Stimulated activated CD4-positive, alpha-beta T cell treated with anti-CD3 and anti-CD28 coated beads, Interleukin-4, amount 100 ng/mL, for 1 hour (primary cell): ENCODE results near the gene ADAMTS10.
"Not testable (repeated sequence)": the region's sequence is repeated elsewhere in the genome, so short reads cannot be mapped to it uniquely, and the experiment has no call there.

Experiments
- DNase-seq: peaks from one replicate; pipeline ENCODE4 v3.0.0-alpha.2; 2020

The ADAMTS10 gene

DNA sequence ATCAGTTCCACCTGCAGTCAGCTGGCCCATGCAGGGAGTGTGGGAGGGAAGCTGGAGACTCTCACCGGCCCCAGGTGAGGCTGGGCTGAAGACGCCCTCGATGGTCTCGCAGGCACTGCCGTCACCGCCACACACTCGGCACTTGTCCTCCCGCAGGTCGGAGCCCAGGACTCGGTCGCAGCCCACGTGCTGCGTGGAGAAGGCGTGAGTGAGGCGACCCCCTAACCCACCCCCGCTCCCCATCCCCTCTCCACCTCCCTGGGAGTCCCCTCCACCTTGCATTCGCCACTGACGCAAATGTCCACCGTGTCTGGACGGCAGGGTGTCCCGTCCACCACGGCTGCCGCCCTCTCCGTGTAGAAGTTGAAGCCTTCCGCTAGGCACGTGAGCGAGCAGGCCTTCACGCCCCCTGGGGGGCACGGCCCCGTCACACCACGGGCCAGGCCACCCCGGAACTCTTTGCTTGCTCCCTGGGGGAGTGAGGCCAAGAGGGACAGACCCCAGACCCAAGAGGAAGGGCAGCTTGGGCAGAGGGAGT is 21.3 kb downstream of the ADAMTS10 start:
- no peak for DNase-seq

DNA sequence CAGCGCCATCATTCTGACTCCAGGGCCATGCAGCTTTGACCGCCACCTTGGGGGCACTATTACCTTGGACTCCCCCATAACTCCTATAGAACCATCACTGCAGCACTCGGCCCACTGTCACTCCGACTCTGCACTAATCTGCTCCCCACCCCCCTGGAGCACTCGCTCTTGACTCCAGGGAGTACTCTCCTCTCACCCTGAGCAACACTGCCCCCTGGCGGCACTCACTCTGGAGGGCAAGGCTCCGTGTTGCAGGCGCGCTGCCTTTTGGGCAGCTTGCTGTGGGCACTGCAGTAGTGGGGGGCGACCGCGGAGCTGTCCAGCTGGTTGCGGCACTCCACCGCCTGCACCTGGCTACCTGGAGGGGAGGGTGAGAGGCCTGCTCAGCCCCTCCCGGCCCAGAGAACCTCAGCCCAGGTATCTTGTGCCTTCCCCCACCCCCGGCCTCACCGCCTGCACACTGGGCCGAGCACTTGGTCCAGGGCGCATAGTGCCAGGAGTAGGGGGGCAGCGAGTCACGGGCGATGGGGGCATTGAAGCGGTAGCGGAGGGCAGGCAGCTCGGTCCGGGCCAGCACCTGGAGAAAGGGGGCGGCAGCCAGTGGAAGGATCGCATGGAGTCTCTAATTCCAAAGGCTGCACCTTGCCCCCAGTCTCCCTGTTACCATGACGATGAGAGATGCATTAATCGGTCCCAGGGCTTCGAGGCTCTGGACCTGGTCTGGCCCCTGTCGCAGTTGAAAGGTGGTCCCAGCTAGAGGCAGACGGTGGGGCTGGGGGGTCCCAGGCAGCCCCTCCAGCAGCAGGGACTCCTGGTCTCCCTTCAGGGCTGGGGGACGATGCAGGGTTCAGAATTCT is 24.4 kb downstream of the ADAMTS10 start:
- peak; percentile 60 for DNase-seq

DNA sequence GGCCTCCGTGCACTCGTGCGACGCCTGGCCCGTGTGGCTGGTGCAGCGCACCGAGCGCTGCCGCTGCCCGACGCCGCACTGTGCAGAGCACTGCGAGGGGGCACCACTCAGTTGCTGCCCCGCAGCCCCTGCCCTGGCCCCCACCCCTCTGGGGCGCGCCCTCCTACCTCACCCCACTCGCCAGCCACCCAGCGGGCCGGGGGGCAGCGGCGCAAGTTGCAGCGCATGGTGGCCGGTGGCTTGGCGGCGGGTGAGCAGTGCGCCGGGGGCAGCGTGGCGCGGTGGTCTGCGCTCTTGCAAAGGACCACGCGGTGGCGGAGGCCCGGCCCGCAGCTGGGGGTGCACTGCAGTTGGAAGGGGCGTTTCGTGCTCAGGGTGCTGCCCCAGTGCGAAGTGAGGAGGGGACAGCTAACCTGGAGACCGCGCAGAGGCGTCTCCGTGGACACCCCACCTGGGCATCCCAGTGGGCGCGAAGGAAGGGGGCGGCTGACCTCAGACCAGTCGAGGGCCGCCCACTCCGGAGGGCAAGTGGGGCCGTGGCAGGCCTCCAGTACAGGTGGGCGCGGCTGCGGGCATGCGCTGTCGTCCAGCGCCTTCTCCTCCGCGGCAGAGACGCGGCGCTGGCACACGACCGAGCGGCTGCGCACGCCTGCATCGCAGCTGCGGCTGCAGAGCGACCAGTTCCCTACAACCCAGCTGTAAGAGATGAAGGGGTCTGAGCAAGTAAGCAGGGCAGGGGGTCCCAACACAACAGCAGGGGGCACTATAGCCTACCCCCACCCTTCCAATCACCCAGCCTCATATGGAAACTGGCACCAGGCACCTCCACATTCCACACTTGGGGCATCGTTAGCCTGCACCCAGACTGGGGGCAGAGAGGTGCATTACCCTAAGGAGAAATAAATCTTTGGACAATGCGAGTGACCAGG is 25.3 kb downstream of the ADAMTS10 start:
- no peak for DNase-seq

DNA sequence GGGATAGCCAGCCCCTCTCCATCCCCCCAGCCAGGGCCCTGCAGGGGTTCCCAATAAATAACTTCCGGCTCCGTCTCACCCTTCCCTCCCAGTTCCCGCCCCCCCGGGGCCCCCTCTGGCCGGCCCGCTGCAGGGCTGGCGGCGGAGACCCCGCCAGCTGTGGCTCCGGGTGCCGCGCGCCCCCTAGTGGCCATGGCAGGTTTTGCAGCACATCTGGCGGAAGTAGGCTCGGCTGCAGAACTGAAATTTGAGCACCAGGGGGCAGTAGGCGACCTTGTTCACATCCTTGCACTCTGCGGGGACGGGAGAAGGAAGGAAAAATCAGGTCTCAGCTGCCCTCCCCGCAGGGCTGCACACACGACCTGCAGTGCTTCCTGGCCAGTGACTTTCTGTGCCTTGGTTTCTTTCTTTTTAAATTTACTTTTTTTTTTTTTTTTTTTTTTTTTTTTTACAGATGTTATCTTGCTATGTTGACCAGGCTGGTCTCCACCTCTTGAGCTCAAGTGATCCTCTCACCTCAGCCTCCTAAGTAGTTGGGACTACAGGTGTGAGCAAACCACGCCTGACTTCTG is 29.7 kb downstream of the ADAMTS10 start:
- DNase-seq: peak; percentile 81

DNA sequence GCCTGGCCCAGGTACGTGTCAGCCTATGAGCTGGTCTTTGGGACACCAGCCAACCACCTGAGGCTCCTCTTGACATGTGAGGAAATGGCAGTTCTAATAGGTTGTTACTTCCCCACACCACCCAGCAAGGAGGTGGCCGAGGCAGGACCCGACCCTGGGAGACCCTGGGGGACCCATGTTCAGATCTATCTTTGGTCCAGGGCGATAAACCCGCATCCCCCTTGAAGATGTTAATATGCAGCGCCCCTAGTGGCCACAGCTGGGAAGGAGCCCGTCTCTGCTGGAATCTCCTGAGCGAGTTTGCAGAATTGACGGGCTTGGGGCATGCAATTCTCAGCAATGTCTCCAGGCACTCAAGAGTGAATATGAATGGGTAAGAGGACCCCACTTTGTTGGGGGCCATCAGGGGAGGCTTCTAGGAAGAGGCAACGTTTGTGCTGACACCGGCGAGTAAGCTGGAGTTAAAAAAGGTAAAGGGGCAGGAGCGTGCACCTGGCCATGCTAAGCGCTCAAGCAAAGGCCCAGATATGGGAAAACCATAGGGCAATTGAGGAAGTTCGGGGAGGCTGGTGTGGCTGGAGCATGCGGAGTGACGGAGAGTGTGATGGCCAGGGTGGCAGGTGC is 31.8 kb downstream of the ADAMTS10 start:
- peak; percentile 83 for DNase-seq

DNA sequence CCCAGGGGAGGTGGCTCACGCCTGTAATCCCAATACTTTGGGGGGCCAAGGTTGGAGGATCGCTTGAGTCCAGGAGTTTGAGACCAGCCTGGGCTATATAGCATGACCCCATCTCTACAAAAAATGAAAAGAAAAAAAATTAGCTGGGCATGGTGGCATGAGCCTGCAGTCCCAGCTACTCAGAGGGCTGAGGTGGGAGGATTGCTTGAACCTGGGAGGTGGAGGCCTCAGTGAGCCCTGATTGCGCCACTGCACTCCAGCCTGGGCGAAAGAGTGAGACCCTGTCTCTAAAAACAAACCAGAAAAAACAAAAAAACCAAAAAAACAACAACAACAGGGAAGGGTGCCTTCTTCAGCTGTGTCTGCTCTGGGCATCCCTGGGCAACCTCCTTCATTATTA is 32.8 kb downstream of the ADAMTS10 start:
- no peak for DNase-seq

DNA sequence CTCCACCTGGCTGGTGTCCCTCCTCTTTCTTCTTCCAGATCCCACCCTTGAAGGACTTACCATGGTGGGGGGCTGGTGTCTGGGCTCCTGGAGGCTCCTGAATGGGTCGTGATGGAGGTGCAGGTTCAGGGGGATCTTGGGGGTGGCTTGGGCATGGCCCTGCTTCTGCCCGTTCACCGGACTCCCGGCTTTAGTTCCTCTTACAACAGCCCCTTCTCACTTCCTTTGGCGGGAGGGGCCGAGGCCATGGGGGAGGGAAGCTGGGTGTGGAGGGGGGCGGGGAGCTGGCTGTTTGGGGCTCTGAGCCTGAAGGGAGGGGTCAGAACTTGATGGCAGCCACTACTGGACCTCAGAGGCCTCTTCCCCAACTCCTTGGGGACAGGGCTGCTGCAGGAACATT is 33.3 kb downstream of the ADAMTS10 start, which contains the start of gene MYO1F:
TSS of gene MYO1F (minus strand) at position 196 of the 400 bp plus-strand sequence. CDS start at position 63, 133 bp downstream.
- no peak for DNase-seq

DNA sequence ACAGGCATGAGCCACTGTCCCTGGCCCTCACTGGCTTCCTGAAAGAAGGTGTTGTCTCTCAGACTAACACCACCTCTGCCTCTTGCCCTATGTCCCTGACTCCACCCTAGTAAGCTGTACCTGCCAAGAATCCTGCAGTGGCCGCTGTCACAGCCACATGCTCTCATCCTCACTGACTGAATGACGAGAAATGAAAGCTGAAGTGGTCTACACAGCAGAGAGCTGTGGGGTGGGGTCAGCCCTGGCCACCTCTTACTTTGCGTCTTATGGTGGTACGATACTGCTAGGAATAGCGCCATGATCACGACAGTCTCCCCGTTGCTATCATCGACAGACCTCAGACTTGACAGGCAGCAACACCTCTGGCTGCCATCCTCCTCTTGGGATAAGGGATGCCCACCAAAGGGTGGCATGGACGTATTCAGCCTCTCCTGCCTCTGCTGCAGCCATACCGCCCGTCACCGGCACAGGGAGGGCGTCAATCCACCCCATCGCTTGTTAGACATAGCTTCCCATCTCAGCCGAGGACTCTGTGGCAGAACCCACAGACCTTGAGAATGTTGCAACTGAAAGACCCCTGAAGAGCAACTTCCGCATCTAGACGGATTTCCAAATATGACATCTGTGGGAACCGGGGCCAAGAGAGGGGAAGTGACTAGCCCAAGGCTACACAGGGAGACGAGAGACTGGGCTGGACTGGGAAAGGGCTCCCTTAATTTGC is 34.1 kb downstream of the ADAMTS10 start:
- peak; percentile 20 for DNase-seq

DNA sequence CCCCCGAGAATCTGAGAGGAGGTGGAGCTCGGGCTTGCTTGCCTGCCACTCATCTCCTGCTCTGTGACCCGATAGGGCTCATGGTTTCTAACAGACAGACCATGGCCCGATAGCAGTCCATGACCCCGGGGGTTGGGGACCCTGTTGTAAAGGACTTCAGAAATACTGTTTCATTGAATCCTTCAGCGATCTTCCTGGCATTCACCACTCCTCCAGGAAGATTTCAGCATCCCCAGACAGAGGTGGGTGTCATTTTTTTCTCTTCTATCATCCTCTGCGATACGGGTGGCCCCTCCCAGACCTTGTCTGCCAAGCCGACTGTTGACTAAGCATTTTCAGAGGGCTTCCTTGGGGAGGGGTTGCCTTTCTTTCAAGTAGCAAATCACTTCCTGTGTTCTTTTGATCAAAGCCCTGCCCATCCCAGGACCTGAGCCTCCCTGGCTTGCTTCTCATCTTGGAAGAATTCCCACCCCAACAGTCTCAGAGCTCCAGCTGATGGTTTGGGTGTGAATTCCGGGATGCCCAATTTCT is 35.0 kb downstream of the ADAMTS10 start:
- DNase-seq: peak; percentile 32

DNA sequence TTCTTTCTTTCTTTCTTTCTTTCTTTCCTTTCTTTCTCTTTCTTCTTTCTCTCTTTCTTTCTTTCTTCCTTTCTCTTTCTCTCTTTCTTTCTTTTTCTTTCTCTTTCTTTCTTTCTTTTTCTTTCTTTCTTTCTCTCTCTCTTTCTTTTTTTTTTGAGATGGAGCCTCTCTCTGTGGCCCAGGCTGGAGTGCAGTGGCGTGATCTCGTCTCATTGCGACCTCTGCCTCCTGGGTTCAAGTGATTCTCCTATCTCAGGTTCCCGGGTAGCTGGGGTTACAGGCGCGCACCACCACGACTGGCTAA is 35.9 kb downstream of the ADAMTS10 start:
- DNase-seq: not testable (repeated sequence)

DNA sequence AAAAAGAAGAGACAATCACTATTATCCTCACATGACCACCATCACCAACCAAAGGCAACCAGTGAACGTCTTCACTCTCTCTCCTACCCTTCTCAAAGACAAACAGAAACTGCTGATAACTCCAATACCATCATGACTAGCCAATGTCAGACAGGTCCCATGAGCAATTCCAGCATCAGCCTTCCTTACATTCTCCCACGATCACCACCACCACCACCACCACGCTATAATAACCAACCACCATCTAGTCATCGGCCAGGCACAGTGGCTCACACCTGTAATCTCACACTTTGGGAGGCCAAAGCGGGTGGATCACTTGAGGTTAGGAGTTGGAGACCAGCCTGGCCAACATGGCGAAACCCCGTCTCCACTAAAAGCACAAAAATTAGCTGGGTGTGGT is 37.2 kb downstream of the ADAMTS10 start:
- DNase-seq: no peak

DNA sequence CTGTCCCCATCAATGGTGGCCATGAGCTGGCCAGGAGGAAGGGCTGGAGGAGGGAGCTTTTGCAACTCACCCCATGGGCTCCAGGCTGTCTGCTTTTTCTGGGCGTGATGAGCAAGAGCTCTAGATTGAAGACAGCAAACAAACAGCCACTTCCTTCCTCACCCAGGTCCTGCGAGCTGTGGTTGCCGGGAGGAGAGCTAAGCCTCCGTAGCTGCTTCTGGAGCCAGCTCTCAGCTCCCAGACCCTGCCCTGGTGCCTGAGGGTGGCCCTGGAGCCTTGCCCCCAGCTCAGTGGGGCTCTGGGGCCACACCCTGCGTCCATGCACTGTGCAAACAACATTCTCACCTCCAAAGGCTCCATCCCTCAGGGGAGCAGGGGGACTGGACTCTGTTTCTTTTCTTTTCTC is 39.5 kb downstream of the ADAMTS10 start:
- peak; percentile 27 for DNase-seq

DNA sequence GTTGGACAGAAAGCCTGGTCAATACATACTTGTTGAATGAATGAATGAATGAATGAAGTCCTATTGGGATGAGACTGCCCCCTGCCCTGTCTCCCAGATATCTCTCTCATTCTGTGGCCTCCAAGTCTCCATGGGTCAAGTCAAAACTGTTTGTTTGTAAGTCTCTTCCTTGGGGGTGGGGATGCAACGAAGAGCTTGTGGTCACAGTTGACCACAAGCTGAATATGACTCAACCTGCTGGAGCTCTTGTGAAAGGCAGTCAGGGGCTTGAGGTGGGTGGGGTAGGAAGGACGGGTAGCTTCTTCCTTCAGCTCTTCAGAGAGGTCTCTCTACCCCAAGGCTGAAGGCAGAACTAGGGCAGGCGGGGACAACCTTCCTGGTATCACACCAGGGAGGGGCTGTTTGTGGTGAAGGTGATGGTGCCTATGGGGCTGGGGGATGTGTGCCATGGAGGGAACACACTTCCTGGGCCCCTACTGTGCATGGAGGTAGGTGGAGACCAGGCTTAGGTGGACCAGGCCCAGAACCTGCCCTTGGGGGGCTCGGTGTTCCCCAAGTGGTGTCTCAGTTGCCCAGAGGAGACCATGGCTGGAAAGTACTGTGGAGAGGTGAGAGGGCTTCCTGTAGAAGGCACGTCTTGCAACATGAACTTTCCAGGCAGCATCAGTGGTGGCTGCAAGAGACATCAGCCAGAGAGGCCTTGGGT is 41.3 kb downstream of the ADAMTS10 start:
- DNase-seq: peak; percentile 29

DNA sequence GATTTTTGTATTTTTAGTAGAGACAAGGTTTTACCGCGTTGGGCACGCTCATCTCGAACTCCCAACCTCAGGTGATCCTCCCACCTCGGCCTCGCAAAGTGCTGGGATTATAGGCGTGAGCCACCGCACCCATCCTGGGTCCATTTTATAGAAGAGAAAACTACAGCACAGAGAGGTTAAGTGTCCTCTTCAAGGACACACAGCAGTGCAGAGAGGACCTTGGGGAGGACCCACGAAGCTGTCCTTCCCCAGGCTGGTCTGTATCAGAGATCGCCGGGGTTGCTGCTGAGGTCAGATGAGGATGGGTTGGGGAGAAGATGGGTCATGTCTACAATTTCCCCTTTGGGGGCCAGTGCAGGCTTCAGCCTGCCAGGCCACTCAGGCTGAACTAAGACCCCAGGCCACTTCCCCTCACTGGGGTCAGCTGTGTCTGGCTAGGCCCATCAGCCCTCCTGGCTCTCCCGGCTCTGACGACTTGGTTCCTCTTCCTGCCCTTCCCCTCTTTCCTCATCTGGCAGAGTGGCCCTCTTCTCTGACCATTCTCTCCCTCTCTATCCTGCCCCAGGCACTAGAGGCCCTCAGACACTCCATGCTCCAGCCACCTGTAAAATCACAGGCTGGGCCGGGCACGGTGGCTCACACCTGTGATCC is 42.9 kb downstream of the ADAMTS10 start:
- DNase-seq: no peak

DNA sequence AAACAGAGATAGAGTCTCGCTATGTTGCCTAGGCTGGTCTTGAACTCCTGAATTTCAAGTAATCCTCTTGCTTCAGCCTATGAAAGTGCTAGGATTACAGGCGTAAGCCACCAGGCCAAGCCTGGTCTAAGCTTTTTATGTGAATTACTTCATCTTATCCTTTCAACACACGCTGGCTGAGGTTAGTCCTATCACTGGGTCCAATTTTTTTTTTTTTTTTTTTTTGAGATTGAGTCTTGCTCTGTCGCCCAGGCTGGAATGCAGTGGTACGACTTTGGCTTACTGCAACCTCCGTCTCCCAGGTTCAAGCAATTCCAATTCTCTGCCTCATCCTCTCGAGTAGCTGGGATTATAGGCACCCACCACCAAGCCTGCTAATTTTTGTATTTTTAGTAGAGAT is 43.7 kb downstream of the ADAMTS10 start:
- no peak for DNase-seq

DNA sequence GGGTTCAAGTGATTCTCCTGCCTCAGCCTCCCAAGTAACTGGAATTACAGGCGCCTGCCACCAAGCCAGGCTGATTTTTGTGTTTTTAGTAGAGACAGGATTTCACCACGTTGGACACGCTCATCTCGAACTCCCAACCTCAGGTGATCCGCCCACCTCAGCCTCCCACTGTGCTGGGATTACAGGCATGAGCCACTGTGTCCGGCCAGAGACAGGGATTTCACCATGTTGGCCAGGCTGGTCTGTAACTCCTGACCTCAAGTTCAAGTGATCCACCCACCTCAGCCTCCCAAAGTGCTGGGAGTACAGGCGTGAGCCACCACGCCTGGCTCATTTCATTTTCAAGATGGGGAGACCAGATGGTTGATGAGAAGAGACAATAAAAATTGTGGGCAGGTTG is 45.6 kb downstream of the ADAMTS10 start:
- not testable (repeated sequence) for DNase-seq

DNA sequence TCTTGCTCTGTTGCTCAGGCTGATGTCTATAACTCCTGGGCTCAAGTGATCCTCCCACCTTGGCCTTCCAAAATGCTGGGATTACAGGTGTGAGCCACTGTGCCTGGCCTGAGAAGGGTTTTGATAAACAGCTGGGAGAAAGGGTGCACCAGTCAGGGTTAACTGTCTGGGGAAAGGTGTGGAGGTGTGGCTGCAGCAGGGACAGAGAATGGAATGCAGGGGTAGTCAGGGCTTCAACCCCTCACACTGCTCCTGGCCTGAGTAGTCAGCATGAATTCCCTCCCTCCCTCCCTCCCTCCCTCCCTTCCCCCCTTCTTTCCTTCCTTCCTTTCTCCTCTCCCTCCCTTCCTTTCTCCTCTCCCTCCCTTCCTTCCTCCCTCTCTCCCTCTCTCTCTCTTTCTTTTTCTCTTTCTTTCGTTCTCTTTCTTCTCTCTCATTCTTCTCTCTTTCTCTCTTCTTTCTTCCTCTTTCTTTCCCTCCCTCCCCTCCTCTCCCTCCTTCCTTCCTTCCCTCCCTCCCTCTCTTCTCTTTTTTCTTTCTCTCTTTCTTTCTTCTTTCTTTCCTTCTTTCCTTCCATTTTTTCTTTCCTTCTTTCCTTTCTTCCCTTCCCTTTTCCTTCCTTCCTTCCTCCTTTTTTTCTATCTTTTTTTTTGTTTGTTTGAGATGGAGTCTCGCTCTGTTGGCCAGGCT is 49.3 kb downstream of the ADAMTS10 start:
- no peak for DNase-seq

DNA sequence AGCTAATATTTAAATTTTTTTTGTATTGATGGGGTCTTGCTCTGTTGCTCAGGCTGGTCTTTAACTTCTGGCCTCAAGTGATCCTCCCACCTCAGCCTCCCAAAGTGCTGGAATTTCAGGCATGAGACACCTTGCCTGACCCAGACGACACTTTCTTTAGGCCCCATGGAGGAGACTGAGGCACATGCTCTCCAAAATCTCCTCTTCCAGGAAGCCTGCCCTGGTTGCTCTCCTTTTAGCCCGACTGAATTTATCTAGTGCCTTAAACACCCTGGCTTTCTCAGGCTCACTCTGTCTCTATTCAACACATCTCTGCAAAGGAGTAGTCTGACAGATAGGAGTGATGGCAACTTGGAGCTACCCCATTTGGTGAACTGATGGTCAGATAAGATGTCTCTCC is 52.2 kb downstream of the ADAMTS10 start:
- DNase-seq: no peak

DNA sequence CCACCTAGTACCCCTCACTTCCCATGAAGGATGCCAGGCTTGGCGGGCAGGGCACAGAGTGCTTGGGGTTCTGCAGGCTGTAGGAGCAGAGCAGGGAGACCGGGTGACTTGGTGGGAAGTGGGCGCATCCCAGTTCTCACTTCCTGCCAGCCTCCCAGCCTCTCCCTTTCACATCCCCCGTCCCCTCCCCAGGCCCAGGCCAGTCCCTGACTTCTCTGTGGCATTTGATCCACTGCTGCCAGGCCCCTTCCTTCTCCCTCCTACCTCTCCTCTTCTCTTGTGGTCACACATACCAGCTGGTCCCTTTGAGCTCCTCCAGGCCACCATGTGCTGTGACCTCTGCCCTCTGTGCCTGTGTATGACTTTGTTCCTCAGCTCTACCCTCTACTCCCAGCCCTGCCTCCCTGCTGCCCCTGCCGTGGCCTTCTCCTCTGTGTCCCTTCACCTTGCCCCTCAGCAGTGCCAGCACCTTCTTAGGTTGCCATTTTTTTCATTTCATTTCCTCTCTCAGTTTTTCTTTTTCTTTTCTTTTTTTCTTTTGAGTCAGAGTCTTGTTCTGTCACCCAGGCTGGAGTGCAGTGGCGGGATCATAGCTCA is 52.8 kb downstream of the ADAMTS10 start:
- DNase-seq: no peak

DNA sequence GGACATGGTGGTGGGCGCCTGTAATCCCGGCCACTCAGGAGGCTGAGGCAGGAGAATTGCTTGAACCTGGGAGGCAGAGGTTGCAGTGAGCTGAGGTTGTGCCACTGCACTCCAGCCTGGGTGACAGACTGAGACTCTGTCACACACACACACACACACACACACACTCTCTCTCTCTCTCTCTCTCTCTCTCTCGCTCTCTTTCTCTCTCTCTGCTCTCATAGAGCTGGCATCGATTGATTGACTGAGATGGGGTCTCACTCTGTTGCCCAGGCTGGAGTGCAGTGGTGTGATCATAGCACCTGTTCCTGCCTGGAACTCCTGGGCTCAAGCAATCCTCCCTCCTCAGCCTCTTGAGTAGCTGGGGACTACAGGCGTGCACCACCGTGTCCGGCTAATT is 56.8 kb downstream of the ADAMTS10 start:
- not testable (repeated sequence) for DNase-seq
